ENCODE results near the gene MTMR2. TPM values are rescaled to one million over a fixed set of nuclear protein-coding genes. Genes with fewer than 3 reads are reported as not detected.

MTMR2 gene
- total and polyA plus RNA-seq, 3 experiments from 2014 or later: 17.2 to 50.1 (median 46.4) TPM

GRCh38 chr11:95803973-95804372 is 119.9 kb downstream of the MTMR2 start:
- Histone ChIP-seq H3K27me3 (ENCODE audit: insufficient read depth, low read length, poor library complexity, severe bottlenecking) (no peaks in the 10 kb centered on the region), H3K4me1 (ENCODE audit: insufficient read depth, low read length) (no peaks in the 10 kb centered on the region), H3K27ac (ENCODE audit: low read depth, low read length) (no peak overlapping the region), H3K9me3 (ENCODE audit: low read length) (no peaks in the 10 kb centered on the region), H3K4me3 (ENCODE audit: low read length) (no peak overlapping the region), H3K36me3 (ENCODE audit: insufficient read depth, low read length) (peaks cover 5% of the 10 kb centered on the region)
- Mint-ChIP-seq H3K9me3 (no peaks in the 10 kb centered on the region), H3K36me3 (peaks cover 3 to 58% (median 27%) of the 10 kb centered on the region in 3 donors), H3K27ac (no peak overlapping the region), H3K27me3 (no peaks in the 10 kb centered on the region), H3K4me3 (no peak overlapping the region), H3K4me1 (peaks cover 9 to 28% (median 15%) of the 10 kb centered on the region in 3 donors)
- no peak for DNase-seq
- ChIA-PET POLR2A (no interaction called here), CTCF (no interaction called here)

GRCh38 chr11:95802806-95803205 is 121.1 kb downstream of the MTMR2 start:
- ChIA-PET CTCF (no interaction called here), POLR2A (no interaction called here)
- Mint-ChIP-seq H3K36me3 (peaks cover 0 to 58% (median 27%) of the 10 kb centered on the region in 3 donors), H3K4me1 (peaks cover 9 to 35% (median 21%) of the 10 kb centered on the region in 3 donors), H3K27me3 (no peaks in the 10 kb centered on the region), H3K9me3 (no peaks in the 10 kb centered on the region), H3K27ac (no peak overlapping the region), H3K4me3 (no peak overlapping the region)
- H3K9me3 ChIP-seq (ENCODE audit: low read length): no peaks in the 10 kb centered on the region
- no peaks in the 10 kb centered on the region for H3K4me1 ChIP-seq (ENCODE audit: insufficient read depth, low read length)
- DNase-seq: no peak
- H3K36me3 ChIP-seq (ENCODE audit: insufficient read depth, low read length): peaks cover 5% of the 10 kb centered on the region
- H3K27me3 ChIP-seq (ENCODE audit: insufficient read depth, low read length, poor library complexity, severe bottlenecking): no peaks in the 10 kb centered on the region
- H3K4me3 ChIP-seq (ENCODE audit: low read length): no peak overlapping the region
- H3K27ac ChIP-seq (ENCODE audit: low read depth, low read length): no peak overlapping the region

- Mint-ChIP-seq H3K36me3 (peaks cover 0 to 48% (median 27%) of the 10 kb centered on the region in 3 donors), H3K9me3 (no peaks in the 10 kb centered on the region), H3K27me3 (no peaks in the 10 kb centered on the region), H3K4me1 (peaks cover 11 to 41% (median 34%) of the 10 kb centered on the region in 3 donors), H3K27ac (no peak overlapping the region), H3K4me3 (no peak overlapping the region)
- no peaks in the 10 kb centered on the region for H3K9me3 ChIP-seq (ENCODE audit: low read length)
- no peak for DNase-seq
- H3K27me3 ChIP-seq (ENCODE audit: insufficient read depth, low read length, poor library complexity, severe bottlenecking): no peaks in the 10 kb centered on the region
- H3K27ac ChIP-seq (ENCODE audit: low read depth, low read length): no peak overlapping the region
- ChIA-PET POLR2A (no interaction called here), CTCF (interaction anchor here (1.0 to 1.3 kb wide), 2 partner anchors 9 to 648 kb away, joined by 3 to 4 read pairs; no protein-coding TSS in a partner anchor)
- no peaks in the 10 kb centered on the region for H3K4me1 ChIP-seq (ENCODE audit: insufficient read depth, low read length)
- H3K4me3 ChIP-seq (ENCODE audit: low read length): no peak overlapping the region
- peaks cover 5% of the 10 kb centered on the region for H3K36me3 ChIP-seq (ENCODE audit: insufficient read depth, low read length)
These were observed 123.5 kb downstream of the MTMR2 start for GRCh38 chr11:95800438-95800837.

- no peaks in the 10 kb centered on the region for H3K27me3 Mint-ChIP-seq
- Histone ChIP-seq H3K27me3 (ENCODE audit: insufficient read depth, low read length, poor library complexity, severe bottlenecking) (no peaks in the 10 kb centered on the region), H3K4me3 (ENCODE audit: low read length) (no peak overlapping the region), H3K9me3 (ENCODE audit: low read length) (no peaks in the 10 kb centered on the region), H3K36me3 (ENCODE audit: insufficient read depth, low read length) (peaks cover 5% of the 10 kb centered on the region), H3K4me1 (ENCODE audit: insufficient read depth, low read length) (no peaks in the 10 kb centered on the region), H3K27ac (ENCODE audit: low read depth, low read length) (no peak overlapping the region)
- CTCF ChIA-PET: interaction anchor here (0.6 to 1.3 kb wide), 2 partner anchors 8 to 10 kb away, joined by 3 to 4 read pairs; partner anchors contain the start of genes CEP57 and FAM76B
- H3K27ac Mint-ChIP-seq: peak overlapping the region in 3 of 8 donors; percentile 20 to 56 (median 36)
- H3K4me1 Mint-ChIP-seq: peaks cover 14 to 49% (median 40%) of the 10 kb centered on the region in 3 donors
- H3K9me3 Mint-ChIP-seq: no peaks in the 10 kb centered on the region
- no peak for DNase-seq
- peaks cover 0 to 45% (median 27%) of the 10 kb centered on the region in 3 donors for H3K36me3 Mint-ChIP-seq
- no peak overlapping the region for H3K4me3 Mint-ChIP-seq
- POLR2A ChIA-PET: interaction anchor here (0.6 kb wide), 1 partner anchor 26 kb away, joined by 3 read pairs; no protein-coding TSS in a partner anchor
These were observed 124.4 kb downstream of the MTMR2 start for GRCh38 chr11:95799546-95799945.

GRCh38 chr11:95796501-95796900 is 127.4 kb downstream of the MTMR2 start:
- Mint-ChIP-seq H3K27me3 (no peaks in the 10 kb centered on the region), H3K27ac (no peak overlapping the region), H3K4me1 (peaks cover 39 to 69% (median 67%) of the 10 kb centered on the region in 3 donors), H3K36me3 (peaks cover 0 to 32% (median 18%) of the 10 kb centered on the region in 3 donors), H3K4me3 (no peak overlapping the region), H3K9me3 (no peaks in the 10 kb centered on the region)
- Histone ChIP-seq H3K4me1 (ENCODE audit: insufficient read depth, low read length) (peaks cover 16% of the 10 kb centered on the region), H3K27me3 (ENCODE audit: insufficient read depth, low read length, poor library complexity, severe bottlenecking) (no peaks in the 10 kb centered on the region), H3K9me3 (ENCODE audit: low read length) (no peaks in the 10 kb centered on the region), H3K4me3 (ENCODE audit: low read length) (no peak overlapping the region), H3K27ac (ENCODE audit: low read depth, low read length) (no peak overlapping the region), H3K36me3 (ENCODE audit: insufficient read depth, low read length) (peaks cover 5% of the 10 kb centered on the region)
- POLR2A ChIA-PET: no interaction called here
- CTCF ChIA-PET: no interaction called here
- no peak for DNase-seq

- Mint-ChIP-seq H3K27ac (peak overlapping the region in 2 of 8 donors; percentile 50 to 61), H3K4me1 (peaks cover 42 to 76% (median 72%) of the 10 kb centered on the region in 3 donors), H3K27me3 (no peaks in the 10 kb centered on the region), H3K9me3 (no peaks in the 10 kb centered on the region), H3K4me3 (no peak overlapping the region), H3K36me3 (peaks cover 0 to 31% (median 18%) of the 10 kb centered on the region in 3 donors)
- ChIA-PET CTCF (no interaction called here), POLR2A (no interaction called here)
- Histone ChIP-seq H3K36me3 (ENCODE audit: insufficient read depth, low read length) (peaks cover 5% of the 10 kb centered on the region), H3K4me3 (ENCODE audit: low read length) (no peak overlapping the region), H3K4me1 (ENCODE audit: insufficient read depth, low read length) (peaks cover 20% of the 10 kb centered on the region), H3K9me3 (ENCODE audit: low read length) (no peaks in the 10 kb centered on the region), H3K27ac (ENCODE audit: low read depth, low read length) (no peak overlapping the region), H3K27me3 (ENCODE audit: insufficient read depth, low read length, poor library complexity, severe bottlenecking) (no peaks in the 10 kb centered on the region)
- no peak for DNase-seq
These were observed 128.1 kb downstream of the MTMR2 start for GRCh38 chr11:95795627-95796295.

- Mint-ChIP-seq H3K9me3 (no peaks in the 10 kb centered on the region), H3K27me3 (peaks cover 0 to 7% of the 10 kb centered on the region in 2 donors), H3K27ac (peak overlapping the region in 4 of 8 donors; percentile 2 to 38 (median 34)), H3K36me3 (peaks cover 0 to 29% (median 5%) of the 10 kb centered on the region in 3 donors), H3K4me1 (peaks cover 37 to 72% (median 65%) of the 10 kb centered on the region in 3 donors), H3K4me3 (peak overlapping the region in 1 of 7 donors; percentile 54)
- H3K36me3 ChIP-seq (ENCODE audit: insufficient read depth, low read length): no peaks in the 10 kb centered on the region
- no peak overlapping the region for H3K4me3 ChIP-seq (ENCODE audit: low read length)
- H3K4me1 ChIP-seq (ENCODE audit: insufficient read depth, low read length): peaks cover 20% of the 10 kb centered on the region
- no peaks in the 10 kb centered on the region for H3K9me3 ChIP-seq (ENCODE audit: low read length)
- H3K27me3 ChIP-seq (ENCODE audit: insufficient read depth, low read length, poor library complexity, severe bottlenecking): no peaks in the 10 kb centered on the region
- ChIA-PET POLR2A (no interaction called here), CTCF (interaction anchor here (0.8 kb wide), 1 partner anchor 42 kb away, joined by 3 read pairs; no protein-coding TSS in a partner anchor)
- DNase-seq: no peak
- no peak overlapping the region for H3K27ac ChIP-seq (ENCODE audit: low read depth, low read length)
These were observed 129.8 kb downstream of the MTMR2 start for GRCh38 chr11:95794086-95794485.

GRCh38 chr11:95793116-95793515 is 130.8 kb downstream of the MTMR2 start:
- no peak for DNase-seq
- CTCF ChIA-PET: interaction anchor here (1.5 to 7.0 kb wide), 2 partner anchors 37 to 640 kb away, joined by 3 to 33 read pairs; no protein-coding TSS in a partner anchor
- Histone ChIP-seq H3K27me3 (ENCODE audit: insufficient read depth, low read length, poor library complexity, severe bottlenecking) (no peaks in the 10 kb centered on the region), H3K9me3 (ENCODE audit: low read length) (no peaks in the 10 kb centered on the region), H3K4me3 (ENCODE audit: low read length) (no peak overlapping the region), H3K4me1 (ENCODE audit: insufficient read depth, low read length) (peaks cover 28% of the 10 kb centered on the region), H3K27ac (ENCODE audit: low read depth, low read length) (no peak overlapping the region), H3K36me3 (ENCODE audit: insufficient read depth, low read length) (no peaks in the 10 kb centered on the region)
- Mint-ChIP-seq H3K4me3 (peak overlapping the region in 3 of 7 donors; percentile 4 to 40 (median 38)), H3K4me1 (peaks cover 44 to 73% (median 64%) of the 10 kb centered on the region in 3 donors), H3K9me3 (no peaks in the 10 kb centered on the region), H3K27ac (peak overlapping the region in 2 of 8 donors; percentile 27 to 32), H3K27me3 (peaks cover 0 to 7% of the 10 kb centered on the region in 2 donors), H3K36me3 (peaks cover 0 to 32% (median 2%) of the 10 kb centered on the region in 3 donors)
- POLR2A ChIA-PET: no interaction called here

Measured in CD8-positive, alpha-beta memory T cell (primary cell).